ENCODE results near the gene SULT1A2.
"Not testable (repeated sequence)": the region's sequence is repeated elsewhere in the genome, so short reads cannot be mapped to it uniquely, and the experiment has no call there.

The SULT1A2 gene

GRCh38 chr16:28589930-28590329, 6.9 kb downstream of the SULT1A2 start:
- no peak for DNase-seq

GRCh38 chr16:28589069-28589468, 7.8 kb downstream of the SULT1A2 start:
- no peak for DNase-seq

GRCh38 chr16:28587386-28587785, 9.5 kb downstream of the SULT1A2 start:
- DNase-seq: no peak

GRCh38 chr16:28586466-28586865, 10.4 kb downstream of the SULT1A2 start:
- no peak for DNase-seq

GRCh38 chr16:28585674-28586073, 11.2 kb downstream of the SULT1A2 start:
- no peak for DNase-seq

GRCh38 chr16:28580726-28581315, 16.0 kb downstream of the SULT1A2 start:
- no peak for DNase-seq

- no peak for DNase-seq
Measured at GRCh38 chr16:28575446-28576109, 21.3 kb downstream of the SULT1A2 start.

GRCh38 chr16:28574925-28575324, 21.9 kb downstream of the SULT1A2 start:
- no peak for DNase-seq

GRCh38 chr16:28573738-28574718, 22.8 kb downstream of the SULT1A2 start:
- no peak for DNase-seq

GRCh38 chr16:28572696-28573510, 23.9 kb downstream of the SULT1A2 start:
- DNase-seq: no peak

GRCh38 chr16:28569968-28570752, 26.7 kb downstream of the SULT1A2 start:
- no peak for DNase-seq

- no peak for DNase-seq
Measured at GRCh38 chr16:28569021-28569420, 27.8 kb downstream of the SULT1A2 start.

- no peak for DNase-seq
Measured at GRCh38 chr16:28567292-28567691, 29.6 kb downstream of the SULT1A2 start.

- DNase-seq: not testable (repeated sequence)
Measured at GRCh38 chr16:28566233-28566925, 30.5 kb downstream of the SULT1A2 start.

GRCh38 chr16:28563218-28563617, 33.6 kb downstream of the SULT1A2 start:
- DNase-seq: no peak

- no peak for DNase-seq
Measured at GRCh38 chr16:28562199-28562598, 34.7 kb downstream of the SULT1A2 start.

GRCh38 chr16:28561557-28562187, 35.2 kb downstream of the SULT1A2 start:
- no peak for DNase-seq

- DNase-seq: no peak
Measured at GRCh38 chr16:28558456-28558855, 38.4 kb downstream of the SULT1A2 start.

- no peak for DNase-seq
Measured at GRCh38 chr16:28556914-28557320, 39.9 kb downstream of the SULT1A2 start.

GRCh38 chr16:28555561-28555960, 41.3 kb downstream of the SULT1A2 start:
- no peak for DNase-seq

Data from activated gamma-delta T cell (primary cell).